HS-27A (cell line): ENCODE data around the gene GLCE.
"Not testable (repeated sequence)": the region's sequence is repeated elsewhere in the genome, so short reads cannot be mapped to it uniquely, and the experiment has no call there.

Experiments used
- DNase-seq: peaks from one replicate; pipeline ENCODE4 v3.0.0-alpha.2; 2012; ENCODE audit warnings: low read depth, missing footprints

GLCE gene

GRCh38 chr15:69275074-69275670 lies 114.7 kb downstream of the GLCE start:
- no peak for DNase-seq

- DNase-seq = no peak
Observed at GRCh38 chr15:69275933-69276560, 115.6 kb downstream of the GLCE start.

DNA sequence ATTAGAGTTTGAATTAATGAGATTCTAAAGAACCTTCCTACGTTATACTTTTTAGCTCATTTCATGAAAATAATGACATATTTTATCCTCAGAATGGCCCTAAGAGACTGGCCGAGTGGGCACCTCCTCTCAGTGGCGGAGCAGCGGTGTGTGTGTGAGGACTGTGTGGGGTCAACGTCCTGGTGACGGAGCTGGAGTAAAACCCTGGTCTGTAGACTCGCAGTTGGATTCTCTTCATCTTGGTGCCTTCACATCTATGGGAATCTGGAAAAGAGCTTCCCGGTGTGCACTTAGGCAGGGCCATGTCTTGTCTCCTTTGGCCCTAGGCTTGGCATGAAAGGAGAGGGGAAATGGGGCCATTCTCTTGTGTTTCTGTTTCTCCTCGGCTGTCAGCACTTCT lies 116.9 kb downstream of the GLCE start:
- no peak for DNase-seq

GRCh38 chr15:69279636-69280035 lies 119.2 kb downstream of the GLCE start:
- DNase-seq = no peak

- DNase-seq = no peak
Observed at GRCh38 chr15:69280783-69281182, 120.3 kb downstream of the GLCE start.

DNA sequence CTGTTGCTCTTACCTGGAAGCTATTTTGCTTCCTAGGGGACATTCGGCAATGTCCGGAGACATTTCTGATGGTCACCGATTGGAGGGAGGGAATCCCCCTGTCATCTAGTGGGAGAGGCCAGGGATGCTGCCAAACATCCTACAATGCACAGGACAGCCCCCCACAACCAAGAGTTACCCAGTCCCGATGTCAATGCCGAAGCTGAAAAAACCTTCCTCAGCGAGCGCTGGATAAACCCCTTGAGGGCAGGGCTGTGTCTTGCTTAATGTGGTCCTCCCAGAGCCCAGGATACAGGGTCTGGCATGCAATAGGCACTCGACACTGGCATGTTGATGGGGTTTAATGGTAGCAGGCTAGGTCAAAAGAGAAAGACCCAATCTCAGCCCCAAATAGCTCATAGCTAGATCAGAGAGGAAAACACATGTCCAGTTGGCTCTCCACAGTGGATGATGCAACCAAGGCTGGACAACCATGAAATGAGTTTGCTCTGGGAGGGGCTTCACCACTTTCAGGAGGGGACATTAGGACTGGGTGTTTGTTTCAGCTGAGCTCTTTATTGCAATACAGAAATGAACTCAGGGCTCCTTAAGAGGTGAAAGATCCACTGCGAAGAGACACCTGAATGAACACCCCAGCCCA lies 121.8 kb downstream of the GLCE start:
- no peak for DNase-seq

GRCh38 chr15:69285834-69286233 lies 125.4 kb downstream of the GLCE start:
- no peak for DNase-seq

- DNase-seq = no peak
Observed at GRCh38 chr15:69288011-69288410, 127.6 kb downstream of the GLCE start.

DNA sequence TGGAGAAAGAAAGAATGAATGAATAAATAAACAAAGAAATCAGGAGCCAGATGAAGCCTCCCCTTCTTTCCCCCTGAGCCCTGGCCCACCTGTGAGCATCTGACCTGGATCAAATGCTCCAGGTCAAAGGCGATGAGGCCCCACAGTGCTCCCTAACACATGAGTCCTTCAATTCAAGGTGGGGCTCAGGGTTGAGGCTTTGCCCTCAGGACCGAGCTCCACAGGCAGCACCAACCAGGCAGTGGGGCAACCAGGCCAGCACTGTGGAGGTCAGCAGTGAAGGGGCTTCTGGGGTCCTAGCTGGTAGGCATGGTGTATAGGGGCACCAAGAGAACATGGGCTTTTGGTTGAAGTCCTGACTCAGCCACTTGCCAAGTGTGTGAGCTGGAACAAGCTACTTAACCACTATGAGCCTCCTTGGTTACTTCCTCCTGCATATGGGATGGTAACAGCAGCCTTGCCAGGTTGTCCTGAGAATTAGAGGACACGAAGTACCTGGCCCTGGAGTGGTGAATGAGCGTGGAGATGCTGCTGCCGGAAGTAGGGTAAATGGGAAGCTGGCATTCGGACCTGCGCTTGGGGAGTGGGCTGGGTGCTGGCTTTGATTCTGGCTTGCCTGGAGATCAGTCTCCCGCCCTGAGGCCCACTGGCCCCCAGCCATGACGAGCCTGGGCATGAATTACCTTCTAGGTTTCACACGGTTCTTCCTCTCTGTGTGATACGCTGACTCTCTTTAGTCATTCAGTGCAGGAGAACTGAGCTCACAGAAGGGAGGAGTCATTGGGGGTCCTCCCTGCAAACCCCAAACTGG lies 128.3 kb downstream of the GLCE start:
- DNase-seq = no peak

DNA sequence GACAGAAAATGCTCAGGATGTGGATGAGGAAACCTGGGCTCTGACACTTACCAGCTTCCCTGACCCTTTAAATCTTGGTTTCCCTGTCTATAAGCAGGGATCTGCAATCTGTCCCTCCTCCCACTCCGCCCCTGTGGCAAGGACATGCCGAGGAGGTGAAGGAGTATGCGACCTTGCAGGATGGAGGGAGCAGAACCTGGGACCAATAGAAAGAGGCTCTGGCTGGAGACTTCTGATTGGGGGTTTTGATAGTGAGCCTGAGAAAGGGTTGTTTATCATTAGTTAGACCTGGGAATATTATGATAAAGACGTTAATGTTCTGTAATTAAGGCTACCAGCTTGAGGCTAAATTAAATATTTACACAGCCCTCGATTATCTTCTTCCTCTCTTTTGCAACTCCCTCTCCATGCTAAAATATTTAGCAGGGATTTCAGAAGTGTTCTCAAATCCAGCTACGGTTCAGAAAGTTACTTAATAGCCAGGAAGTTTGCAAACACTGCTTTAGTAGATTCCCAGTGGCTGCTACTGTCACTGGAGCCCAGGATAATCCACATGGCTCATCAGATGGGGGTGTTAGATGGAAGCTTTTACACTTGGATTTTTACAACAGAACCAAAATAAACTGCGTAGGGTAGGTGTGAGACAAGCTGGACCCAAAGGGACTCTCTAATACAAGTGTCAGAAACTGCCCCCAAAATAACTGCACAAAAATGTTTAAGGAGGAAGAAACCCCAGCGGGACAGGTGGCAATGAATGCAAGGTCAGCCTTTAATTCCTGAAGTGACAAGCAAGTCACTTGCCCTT lies 129.1 kb downstream of the GLCE start:
- no peak for DNase-seq

DNA sequence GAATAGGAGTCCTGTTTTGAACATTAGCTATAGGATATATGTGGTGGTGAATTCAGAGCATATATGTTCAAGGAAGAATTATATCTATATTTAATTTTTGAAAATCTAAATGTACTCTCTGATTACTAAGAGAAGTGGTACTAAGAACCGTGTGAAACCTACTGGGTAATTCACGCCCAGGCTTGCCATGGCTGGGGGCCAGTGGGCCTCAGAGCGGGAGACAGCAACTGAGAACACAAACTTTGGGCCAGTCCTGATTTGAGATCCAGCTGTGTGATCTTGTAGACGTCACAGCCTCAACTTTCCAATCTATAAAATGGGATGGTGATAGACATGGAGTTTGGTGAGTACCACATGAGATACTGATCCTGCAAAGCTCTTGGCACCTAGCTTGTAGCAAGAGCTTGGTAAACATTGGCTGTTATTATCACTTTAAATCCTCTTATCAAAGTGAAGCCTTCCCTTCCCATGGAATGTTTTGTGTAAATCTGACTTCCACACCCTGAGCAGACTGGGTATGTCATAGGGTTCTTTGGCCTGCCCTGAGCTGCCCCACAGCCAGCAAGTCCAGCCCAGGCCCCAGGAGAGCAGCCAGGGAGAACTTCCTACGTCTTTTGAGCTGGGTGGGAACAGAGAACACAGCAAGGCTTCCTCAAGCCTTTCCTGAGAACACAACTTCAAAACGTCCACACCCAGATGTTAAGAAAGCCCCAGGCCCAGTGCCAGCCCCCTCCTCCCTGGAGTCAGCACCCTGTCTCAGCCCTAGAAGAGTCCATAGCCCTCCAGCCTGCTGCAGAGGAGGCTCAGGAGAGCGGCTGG lies 130.1 kb downstream of the GLCE start:
- DNase-seq = no peak

GRCh38 chr15:69291651-69292050 lies 131.2 kb downstream of the GLCE start:
- not testable (repeated sequence) for DNase-seq

DNA sequence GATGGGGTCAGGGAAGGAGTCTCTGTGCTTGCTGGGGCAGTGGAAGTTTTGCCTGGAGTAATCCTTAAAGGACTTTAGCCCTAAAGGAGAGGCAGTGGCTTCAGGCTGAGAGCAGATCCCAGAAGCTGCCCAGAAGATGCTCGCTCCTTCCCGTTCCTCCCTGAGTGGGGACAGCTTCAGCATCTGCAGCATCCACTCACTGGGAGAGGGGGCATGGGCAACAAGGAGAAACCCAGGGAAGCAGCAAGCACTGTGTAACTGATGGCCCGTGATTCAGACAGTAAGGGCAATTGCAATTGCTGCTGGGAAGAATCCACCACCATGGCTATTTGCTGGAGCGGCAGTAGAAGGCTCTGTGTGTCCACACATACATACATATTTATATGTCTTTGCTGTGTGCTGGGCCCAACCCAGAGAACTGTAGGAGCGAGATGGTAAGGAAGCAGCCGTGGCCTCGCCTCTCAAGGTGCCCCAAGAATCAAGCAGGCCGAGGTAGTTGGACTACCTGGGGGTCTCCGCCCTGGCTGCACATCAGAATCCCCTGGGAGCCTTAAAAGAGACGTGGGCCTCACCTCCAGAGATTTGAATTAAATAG lies 132.5 kb downstream of the GLCE start:
- DNase-seq = no peak

- no peak for DNase-seq
Observed at GRCh38 chr15:69293741-69294615, 133.5 kb downstream of the GLCE start.

- no peak for DNase-seq
Observed at GRCh38 chr15:69296606-69297005, 136.2 kb downstream of the GLCE start.

- no peak for DNase-seq
Observed at GRCh38 chr15:69297642-69298353, 137.4 kb downstream of the GLCE start.

- no peak for DNase-seq
Observed at GRCh38 chr15:69298354-69298696, 137.9 kb downstream of the GLCE start.

DNA sequence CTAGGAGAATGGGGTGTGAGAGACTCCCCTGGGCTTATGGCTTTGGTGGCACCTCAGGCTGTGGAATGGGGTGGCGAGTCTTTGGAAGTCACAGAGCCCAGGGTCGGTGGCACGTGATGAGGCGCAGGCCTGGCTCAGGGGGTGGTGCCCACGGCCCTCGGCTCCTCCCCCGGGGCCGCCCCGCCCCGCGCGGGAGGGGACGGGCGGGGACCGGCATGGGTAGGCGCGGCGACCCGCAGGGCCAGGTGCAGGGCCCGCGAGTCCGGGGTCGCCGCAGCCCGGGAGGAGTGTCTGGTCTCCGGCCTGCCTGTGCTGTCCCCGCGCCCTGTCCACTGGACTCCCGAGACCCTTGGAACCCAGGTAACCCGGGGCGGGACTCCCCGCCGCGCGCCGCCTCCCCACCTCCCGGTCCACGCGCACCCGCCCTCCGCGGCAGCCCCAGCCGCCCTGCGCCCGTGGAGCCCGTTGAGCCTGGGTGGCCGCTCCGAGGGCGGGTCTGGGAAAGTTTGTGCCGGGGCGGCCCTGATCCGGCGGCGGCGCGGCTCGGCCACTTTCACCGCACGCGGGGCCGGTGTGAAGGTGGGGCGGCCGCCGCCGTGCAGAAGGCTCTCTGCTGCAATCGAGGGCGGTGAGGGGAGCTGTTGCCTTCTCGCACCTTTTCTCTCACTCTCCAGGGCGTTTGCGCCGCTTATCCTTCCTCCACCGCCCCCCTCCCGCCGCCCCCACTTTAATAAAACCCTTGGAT lies 138.4 kb downstream of the GLCE start, which contains the start of gene PAQR5:
PAQR5 (plus strand) TSS at position 216 of the 745 bp plus-strand sequence. CDS start 61,169 bp downstream, outside the sequence.
- DNase-seq = no peak
